Upper lobe of left lung (tissue), 4 donors: ENCODE data around the gene EFNA3.

Experiments
- CTCF ChIP-seq, 6 experiments: fragments of 450-650 bp in 4 of 6; fragments of 200-600 bp in 2 of 6; sonication (generic) in 2 of 6; IDR thresholded peaks; one replicate each; pipeline ENCODE4 v1.5.1; 2016 to 2019; ENCODE audit warnings: antibody characterized with exemption in 6 of 6
- EP300 ChIP-seq, 4 donors: sonication (generic); formaldehyde crosslinking; IDR thresholded peaks; one replicate each; pipeline ENCODE4 v1.5.1; 2017; ENCODE audit warnings: antibody characterized with exemption in 4 of 4, control low read depth in 2 of 4
- POLR2A ChIP-seq, 4 donors: fragments of 450-650 bp; IDR thresholded peaks; one replicate each; pipeline ENCODE4 v1.5.1; 2016 to 2017; ENCODE audit warnings: antibody characterized with exemption in 4 of 4, mild to moderate bottlenecking in 2 of 4
- POLR2AphosphoS5 ChIP-seq, 2 donors: sonication (generic); formaldehyde crosslinking; IDR thresholded peaks; one replicate each; pipeline ENCODE4 v1.5.1; 2017; ENCODE audit warnings: antibody characterized with exemption in 2 of 2

GRCh38 chr1:155032886-155033285 lies 45.8 kb upstream of the EFNA3 start:
- TF ChIP-seq CTCF (IDR thresholded peaks at IDR 0.05) (no peak), POLR2A (IDR thresholded peaks at IDR 0.05) (no peak), POLR2AphosphoS5 (IDR thresholded peaks at IDR 0.05) (no peak), EP300 (IDR thresholded peaks at IDR 0.05) (no peak)
